Natural killer cell treated with Interleukin-12 subunit alpha and Interleukin-12 subunit beta and Interleukin-15 and Interleukin-18, amount 100 ng/mL, for 72 hours (primary cell): ENCODE results near the gene AKT1S1. TPM values are rescaled to one million over a fixed set of nuclear protein-coding genes. Genes with fewer than 3 reads are reported as not detected.
A peak's percentile ranks its signal among the peaks of the same experiment; 100 is the strongest.

Experiments
- ATAC-seq, 2 donors: fragments of 150-1000 bp; cut with Tn5 transposase in 1 of 2; sonication (Bioruptor Pico), chemical (Tn5 transposase) in 1 of 2; 2 replicates each; pipeline ENCODE4 v1.10.0; 2021
- DNase-seq: peaks from one replicate; pipeline ENCODE4 v3.0.0; 2022; ENCODE audit warnings: low spot score
- H3K27ac Mint-ChIP-seq, 2 donors: 1 replicate in 1 of 2; 2 replicates in 1 of 2; pipeline ENCODE4 v1.8.0; 2022; ENCODE audit warnings: mixed read lengths in 2 of 2, mild to moderate bottlenecking in 1 of 2, moderate library complexity in 1 of 2
- H3K27me3 Mint-ChIP-seq, 2 donors: 1 replicate in 1 of 2; 2 replicates in 1 of 2; pipeline ENCODE4 v1.8.0; 2022; ENCODE audit warnings: mixed read lengths in 2 of 2
- H3K36me3 Mint-ChIP-seq: one replicate; pipeline ENCODE4 v1.8.0; 2022; ENCODE audit warnings: mixed read lengths
- H3K4me1 Mint-ChIP-seq, 2 donors: 1 replicate in 1 of 2; 2 replicates in 1 of 2; pipeline ENCODE4 v1.8.0; 2022; ENCODE audit warnings: low read depth in 2 of 2, mixed read lengths in 2 of 2, mild to moderate bottlenecking in 1 of 2
- H3K4me3 Mint-ChIP-seq: one replicate; pipeline ENCODE4 v1.8.0; 2022; ENCODE audit warnings: mixed read lengths
- H3K9me3 Mint-ChIP-seq: 2 replicates; pipeline ENCODE4 v1.8.0; 2022; ENCODE audit warnings: mixed read lengths
- total RNA-seq, 2 donors: library from RNA; stranded (reverse); gene quantifications; one replicate each; pipeline ENCODE4 v1.2.3, GENCODE V29; 2022

AKT1S1 gene
- total RNA-seq, 2 donors from 2014 or later: 16.8 to 32.1 TPM

GRCh38 chr19:49882643-49883042, 5.5 kb upstream of the AKT1S1 start:
- no peaks in the 10 kb centered on the region for H3K27me3 Mint-ChIP-seq
- no peak for ATAC-seq
- no peak overlapping the region for H3K4me3 Mint-ChIP-seq
- H3K36me3 Mint-ChIP-seq: no peaks in the 10 kb centered on the region
- no peak for DNase-seq
- H3K9me3 Mint-ChIP-seq: no peaks in the 10 kb centered on the region
- peaks cover 11 to 15% of the 10 kb centered on the region in 2 donors for H3K4me1 Mint-ChIP-seq
- H3K27ac Mint-ChIP-seq: no peak overlapping the region

GRCh38 chr19:49881672-49882394, 4.7 kb upstream of the AKT1S1 start:
- H3K27ac Mint-ChIP-seq: no peak overlapping the region
- no peaks in the 10 kb centered on the region for H3K36me3 Mint-ChIP-seq
- H3K4me3 Mint-ChIP-seq: no peak overlapping the region
- DNase-seq: no peak
- no peak for ATAC-seq
- no peaks in the 10 kb centered on the region for H3K9me3 Mint-ChIP-seq
- no peaks in the 10 kb centered on the region for H3K27me3 Mint-ChIP-seq
- H3K4me1 Mint-ChIP-seq: peaks cover 11 to 15% of the 10 kb centered on the region in 2 donors

- Mint-ChIP-seq H3K9me3 (no peaks in the 10 kb centered on the region), H3K27ac (no peak overlapping the region), H3K36me3 (no peaks in the 10 kb centered on the region), H3K27me3 (no peaks in the 10 kb centered on the region), H3K4me3 (no peak overlapping the region), H3K4me1 (peaks cover 11 to 15% of the 10 kb centered on the region in 2 donors)
- no peak for ATAC-seq
- no peak for DNase-seq
These were observed 4.0 kb upstream of the AKT1S1 start for GRCh38 chr19:49881186-49881585.

- ATAC-seq (no peak), DNase-seq (no peak)
- Mint-ChIP-seq H3K9me3 (no peaks in the 10 kb centered on the region), H3K4me1 (peaks cover 17 to 21% of the 10 kb centered on the region in 2 donors), H3K27me3 (no peaks in the 10 kb centered on the region), H3K27ac (no peak overlapping the region), H3K36me3 (no peaks in the 10 kb centered on the region), H3K4me3 (no peak overlapping the region)
These were observed 3.2 kb upstream of the AKT1S1 start for GRCh38 chr19:49880162-49880869.

GRCh38 chr19:49879243-49879963, 2.2 kb upstream of the AKT1S1 start:
- no peaks in the 10 kb centered on the region for H3K9me3 Mint-ChIP-seq
- no peaks in the 10 kb centered on the region for H3K27me3 Mint-ChIP-seq
- peaks cover 22 to 26% of the 10 kb centered on the region in 2 donors for H3K4me1 Mint-ChIP-seq
- H3K36me3 Mint-ChIP-seq: no peaks in the 10 kb centered on the region
- no peak overlapping the region for H3K27ac Mint-ChIP-seq
- ATAC-seq (no peak), DNase-seq (no peak)
- no peak overlapping the region for H3K4me3 Mint-ChIP-seq

- ATAC-seq (no peak), DNase-seq (no peak)
- Mint-ChIP-seq H3K4me3 (no peak overlapping the region), H3K4me1 (peaks cover 22 to 26% of the 10 kb centered on the region in 2 donors), H3K27ac (no peak overlapping the region), H3K36me3 (no peaks in the 10 kb centered on the region), H3K27me3 (no peaks in the 10 kb centered on the region), H3K9me3 (no peaks in the 10 kb centered on the region)
These were observed 1.6 kb upstream of the AKT1S1 start for GRCh38 chr19:49878744-49879070.

GRCh38 chr19:49877879-49878743, 956 bp upstream of the AKT1S1 start:
- DNase-seq (peak; percentile 100), ATAC-seq (peak; percentile 84 to 85)
- Mint-ChIP-seq H3K27ac (no peak overlapping the region), H3K9me3 (no peaks in the 10 kb centered on the region), H3K4me3 (no peak overlapping the region), H3K36me3 (no peaks in the 10 kb centered on the region), H3K27me3 (no peaks in the 10 kb centered on the region), H3K4me1 (peaks cover 22 to 26% of the 10 kb centered on the region in 2 donors)

GRCh38 chr19:49876422-49877019, 634 bp downstream of the AKT1S1 start:
- ATAC-seq (peak; percentile 75 to 82), DNase-seq (peak; percentile 98)
- Mint-ChIP-seq H3K36me3 (no peaks in the 10 kb centered on the region), H3K4me3 (no peak overlapping the region), H3K27ac (no peak overlapping the region), H3K4me1 (peaks cover 27 to 31% of the 10 kb centered on the region in 2 donors), H3K9me3 (no peaks in the 10 kb centered on the region), H3K27me3 (no peaks in the 10 kb centered on the region)

- H3K27ac Mint-ChIP-seq: no peak overlapping the region
- H3K9me3 Mint-ChIP-seq: no peaks in the 10 kb centered on the region
- DNase-seq (no peak), ATAC-seq (no peak)
- no peaks in the 10 kb centered on the region for H3K27me3 Mint-ChIP-seq
- no peaks in the 10 kb centered on the region for H3K36me3 Mint-ChIP-seq
- no peak overlapping the region for H3K4me3 Mint-ChIP-seq
- H3K4me1 Mint-ChIP-seq: peaks cover 27 to 31% of the 10 kb centered on the region in 2 donors
These were observed 1.2 kb downstream of the AKT1S1 start for GRCh38 chr19:49875857-49876421.

GRCh38 chr19:49875177-49875576, 2.0 kb downstream of the AKT1S1 start:
- Mint-ChIP-seq H3K27me3 (no peaks in the 10 kb centered on the region), H3K27ac (no peak overlapping the region), H3K4me3 (no peak overlapping the region), H3K36me3 (no peaks in the 10 kb centered on the region), H3K4me1 (peaks cover 31 to 34% of the 10 kb centered on the region in 2 donors), H3K9me3 (no peaks in the 10 kb centered on the region)
- no peak for ATAC-seq
- no peak for DNase-seq

GRCh38 chr19:49874503-49875157, 2.5 kb downstream of the AKT1S1 start:
- no peak for ATAC-seq
- Mint-ChIP-seq H3K27me3 (no peaks in the 10 kb centered on the region), H3K4me3 (no peak overlapping the region), H3K27ac (no peak overlapping the region), H3K9me3 (no peaks in the 10 kb centered on the region), H3K4me1 (peaks cover 33 to 36% of the 10 kb centered on the region in 2 donors), H3K36me3 (no peaks in the 10 kb centered on the region)
- no peak for DNase-seq

GRCh38 chr19:49873834-49874233, 3.3 kb downstream of the AKT1S1 start:
- H3K4me3 Mint-ChIP-seq: no peak overlapping the region
- H3K27me3 Mint-ChIP-seq: no peaks in the 10 kb centered on the region
- H3K27ac Mint-ChIP-seq: no peak overlapping the region
- no peak for ATAC-seq
- no peak for DNase-seq
- no peaks in the 10 kb centered on the region for H3K9me3 Mint-ChIP-seq
- no peaks in the 10 kb centered on the region for H3K36me3 Mint-ChIP-seq
- H3K4me1 Mint-ChIP-seq: peaks cover 30 to 32% of the 10 kb centered on the region in 2 donors
